ENCODE data around the gene SLC35C1. TPM values are rescaled to one million over a fixed set of nuclear protein-coding genes. Genes with fewer than 3 reads are reported as not detected.

The SLC35C1 gene
- total and polyA plus RNA-seq, 2 donors (not counting 3 experiments of a cell fraction or from before 2014, with no cell fraction given), result 8.5 to 19.8 TPM

DNA sequence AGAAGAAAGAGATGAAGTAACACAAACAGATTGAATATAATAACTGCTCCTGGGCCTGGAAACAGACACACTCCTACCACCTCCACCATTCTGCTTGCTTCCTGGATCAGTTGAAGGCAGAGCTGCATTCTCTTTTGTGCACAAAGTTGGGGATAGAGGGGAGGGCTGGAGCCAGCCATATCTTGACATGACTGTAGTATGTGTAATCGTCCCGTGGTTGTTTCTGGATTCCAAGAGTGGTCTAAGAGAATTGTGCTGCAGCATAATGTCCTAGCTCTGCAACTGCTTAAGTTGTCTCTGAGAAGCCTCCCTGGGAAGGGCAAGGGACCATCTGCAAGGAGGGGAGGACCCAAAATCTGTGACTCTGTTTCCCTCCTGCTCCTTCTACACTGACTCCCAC is 45.5 kb downstream of the SLC35C1 start:
- intact Hi-C loops (cut with micrococcal nuclease), result no loop called here
- DNase-seq (ENCODE audit: low read depth, low spot score), result no peak

More for the DNA sequence above, 45.5 kb downstream of the SLC35C1 start:
- peaks cover 9% of the 10 kb centered on the region for H3K4me1 ChIP-seq (ENCODE audit: control insufficient read depth, extremely low read depth, insufficient read depth, low read length)
- no peak overlapping the region for H3K4me3 ChIP-seq (replicated peaks in 1 of 3; ENCODE audit: insufficient read depth in 1 of 3, low read depth in 1 of 3, low read length in 3 of 3)
- ChIA-PET CTCF (interaction anchor here (1.8 to 2.0 kb wide), 2 partner anchors 8 to 10 kb away, joined by 5 read pairs; no protein-coding TSS in a partner anchor), POLR2A (no interaction called here)
- H3K9me3 ChIP-seq (replicated peaks; ENCODE audit: control insufficient read depth, insufficient read depth, low read length), result no peaks in the 10 kb centered on the region
- no peak overlapping the region for H3K4me2 ChIP-seq (ENCODE audit: insufficient read depth, low read length)
- H3K9ac ChIP-seq (replicated peaks; ENCODE audit: extremely low read depth, insufficient read depth, low read length), result no peak overlapping the region
- no peak overlapping the region for H3K27ac ChIP-seq (ENCODE audit: insufficient read depth, low read depth, low read length)
- H3K36me3 ChIP-seq (ENCODE audit: control insufficient read depth in 2 of 2, extremely low read depth in 1 of 2, insufficient read depth in 2 of 2, low read length in 2 of 2), result no peaks in the 10 kb centered on the region
- H3K27me3 ChIP-seq (ENCODE audit: control insufficient read depth in 2 of 2, insufficient read depth in 2 of 2, low read length in 2 of 2), result peaks cover 5 to 6% of the 10 kb centered on the region in 2 experiments
- H3K79me2 ChIP-seq (ENCODE audit: control insufficient read depth, insufficient read depth, low read length), result peaks cover 12% of the 10 kb centered on the region
- no peaks in the 10 kb centered on the region for H3K9me1 ChIP-seq (replicated peaks; ENCODE audit: control insufficient read depth, extremely low read depth, insufficient read depth, low read length)
- TF ChIP-seq EZH2 (IDR thresholded peaks at IDR 0.05; ENCODE audit: borderline replicate concordance, low read depth, low read length, severe bottlenecking), result no peak
- no peak for TF ChIP-seq GATA2 (IDR thresholded peaks at IDR 0.05; ENCODE audit: insufficient read depth, insufficient read length, low read depth, low read length)
- no peak for TF ChIP-seq CTCF (IDR thresholded peaks at IDR 0.05; ENCODE audit: extremely low read depth in 1 of 2, insufficient read depth in 1 of 2, low read depth in 1 of 2, low read length in 2 of 2)
- no peak for TF ChIP-seq MYC (IDR thresholded peaks at IDR 0.05; ENCODE audit: low read depth, low read length)
- TF ChIP-seq POLR2A (IDR thresholded peaks at IDR 0.05; ENCODE audit: low read depth, low read length), result no peak
- no peak for TF ChIP-seq JUN (IDR thresholded peaks at IDR 0.05; ENCODE audit: borderline replicate concordance, insufficient read depth, insufficient read length, low read depth)
- TF ChIP-seq, protein P1, sequence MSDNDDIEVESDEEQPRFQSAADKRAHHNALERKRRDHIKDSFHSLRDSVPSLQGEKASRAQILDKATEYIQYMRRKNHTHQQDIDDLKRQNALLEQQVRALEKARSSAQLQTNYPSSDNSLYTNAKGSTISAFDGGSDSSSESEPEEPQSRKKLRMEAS (IDR thresholded peaks at IDR 0.05; ENCODE audit: insufficient read depth, insufficient read length), result no peak
- no peak for TF ChIP-seq FOS (IDR thresholded peaks at IDR 0.05; ENCODE audit: borderline replicate concordance, insufficient read depth, low read length)
- no peak for TF ChIP-seq POLR2AphosphoS5 (IDR thresholded peaks at IDR 0.05; ENCODE audit: insufficient read depth, low read depth, low read length)
- no peak overlapping the region for H2AFZ ChIP-seq (ENCODE audit: low read depth, low read length)
- BruUV-seq (replicated peaks), result no TSS peak
- H4K20me1 ChIP-seq (replicated peaks; ENCODE audit: control insufficient read depth, extremely low read depth, insufficient read depth, low read length), result no peaks in the 10 kb centered on the region
- no peak for FAIRE-seq
- dilution Hi-C loops (cut with MboI; ENCODE audit: extremely low pct_ligation_motif_present, low sequenced_read_pairs), result no loop called here
